IMR-90 (cell line): ENCODE data around the gene CD6.

Experiments used
- BHLHE40 ChIP-seq: fragments of 150-350 bp; IDR thresholded peaks from 2 replicates; pipeline ENCODE4 v1.6.1; 2016; ENCODE audit warnings: mild to moderate bottlenecking, low read depth, low read length
- CHD1 ChIP-seq: IDR thresholded peaks from 2 replicates; pipeline ENCODE4 v1.6.1; 2012; ENCODE audit warnings: low read depth, low read length, improper control_type of control experiment
- POLR2A ChIP-seq: IDR thresholded peaks from 2 replicates; pipeline ENCODE4 v1.6.1; 2012; ENCODE audit warnings: mild to moderate bottlenecking, low read depth, low read length
- RAD21 ChIP-seq: IDR thresholded peaks from 2 replicates; pipeline ENCODE4 v1.6.1; 2012; ENCODE audit warnings: low read length, improper control_type of control experiment
- TF ChIP-seq, protein P1 (sequence below): conservative IDR thresholded peaks from 2 replicates; pipeline ENCODE4 v1.5.1; 2012; ENCODE audit warnings: mild to moderate bottlenecking, low read depth, low read length, improper control_type of control experiment

- TF ChIP-seq, protein P1, sequence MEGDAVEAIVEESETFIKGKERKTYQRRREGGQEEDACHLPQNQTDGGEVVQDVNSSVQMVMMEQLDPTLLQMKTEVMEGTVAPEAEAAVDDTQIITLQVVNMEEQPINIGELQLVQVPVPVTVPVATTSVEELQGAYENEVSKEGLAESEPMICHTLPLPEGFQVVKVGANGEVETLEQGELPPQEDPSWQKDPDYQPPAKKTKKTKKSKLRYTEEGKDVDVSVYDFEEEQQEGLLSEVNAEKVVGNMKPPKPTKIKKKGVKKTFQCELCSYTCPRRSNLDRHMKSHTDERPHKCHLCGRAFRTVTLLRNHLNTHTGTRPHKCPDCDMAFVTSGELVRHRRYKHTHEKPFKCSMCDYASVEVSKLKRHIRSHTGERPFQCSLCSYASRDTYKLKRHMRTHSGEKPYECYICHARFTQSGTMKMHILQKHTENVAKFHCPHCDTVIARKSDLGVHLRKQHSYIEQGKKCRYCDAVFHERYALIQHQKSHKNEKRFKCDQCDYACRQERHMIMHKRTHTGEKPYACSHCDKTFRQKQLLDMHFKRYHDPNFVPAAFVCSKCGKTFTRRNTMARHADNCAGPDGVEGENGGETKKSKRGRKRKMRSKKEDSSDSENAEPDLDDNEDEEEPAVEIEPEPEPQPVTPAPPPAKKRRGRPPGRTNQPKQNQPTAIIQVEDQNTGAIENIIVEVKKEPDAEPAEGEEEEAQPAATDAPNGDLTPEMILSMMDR, result no peak
- TF ChIP-seq CHD1, result no peak
- TF ChIP-seq BHLHE40, result no peak
- no peak for TF ChIP-seq RAD21
- TF ChIP-seq POLR2A, result no peak
Measured at GRCh38 chr11:61023966-61024295, 52.5 kb downstream of the CD6 start.
